ENCODE data around the gene GIGYF1. TPM values are rescaled to one million over a fixed set of nuclear protein-coding genes. Genes with fewer than 3 reads are reported as not detected.
"Not testable (repeated sequence)": the region's sequence is repeated elsewhere in the genome, so short reads cannot be mapped to it uniquely, and the experiment has no call there.

Gene GIGYF1
- total RNA-seq, 2 donors from 2014 or later = 70.3 to 71.5 TPM

GRCh38 chr7:100701089-100701488, 7.0 kb upstream of the GIGYF1 start:
- H3K9me3 ChIP-seq (ENCODE audit: control insufficient read depth, low read length, poor library complexity, severe bottlenecking); H3K27ac Mint-ChIP-seq; H3K4me3 Mint-ChIP-seq; H3K4me1 Mint-ChIP-seq; DNase-seq; H3K27me3 Mint-ChIP-seq; H3K36me3 Mint-ChIP-seq (ENCODE audit: low read depth); ATAC-seq: not testable (repeated sequence)

DNA sequence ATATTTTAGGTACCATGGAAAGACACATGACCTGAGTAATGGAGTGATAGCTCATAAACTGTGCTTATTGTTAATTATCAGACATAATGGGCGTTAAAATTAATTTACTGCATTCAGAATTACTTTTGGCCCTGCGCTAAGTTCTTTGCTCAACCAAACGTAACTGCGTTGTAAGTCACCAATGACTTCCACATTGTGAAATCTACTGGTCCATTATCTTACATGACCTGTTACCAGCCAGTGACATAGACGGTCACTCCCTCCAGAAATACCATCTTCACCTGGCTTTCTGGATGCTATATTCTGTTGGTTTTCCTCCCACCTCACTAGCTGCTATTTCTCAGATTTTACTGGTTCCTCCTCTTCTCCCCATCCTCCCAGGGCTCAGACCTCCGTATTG, 5.0 kb upstream of the GIGYF1 start:
- Mint-ChIP-seq H3K4me3 (no peak overlapping the region), H3K4me1 (peaks cover 5% of the 10 kb centered on the region), H3K36me3 (ENCODE audit: low read depth) (no peaks in the 10 kb centered on the region), H3K27ac (no peak overlapping the region), H3K27me3 (no peaks in the 10 kb centered on the region)
- no peak for DNase-seq
- H3K9me3 ChIP-seq (ENCODE audit: control insufficient read depth, low read length, poor library complexity, severe bottlenecking) = no peaks in the 10 kb centered on the region
- ATAC-seq = no peak

GRCh38 chr7:100696123-100696521, 2.1 kb upstream of the GIGYF1 start:
- ATAC-seq (no peak), DNase-seq (no peak)
- no peak overlapping the region for H3K27ac Mint-ChIP-seq
- no peaks in the 10 kb centered on the region for H3K36me3 Mint-ChIP-seq (ENCODE audit: low read depth)
- no peak overlapping the region for H3K4me3 Mint-ChIP-seq
- peaks cover 23% of the 10 kb centered on the region for H3K4me1 Mint-ChIP-seq
- no peaks in the 10 kb centered on the region for H3K27me3 Mint-ChIP-seq
- no peaks in the 10 kb centered on the region for H3K9me3 ChIP-seq (ENCODE audit: control insufficient read depth, low read length, poor library complexity, severe bottlenecking)

DNA sequence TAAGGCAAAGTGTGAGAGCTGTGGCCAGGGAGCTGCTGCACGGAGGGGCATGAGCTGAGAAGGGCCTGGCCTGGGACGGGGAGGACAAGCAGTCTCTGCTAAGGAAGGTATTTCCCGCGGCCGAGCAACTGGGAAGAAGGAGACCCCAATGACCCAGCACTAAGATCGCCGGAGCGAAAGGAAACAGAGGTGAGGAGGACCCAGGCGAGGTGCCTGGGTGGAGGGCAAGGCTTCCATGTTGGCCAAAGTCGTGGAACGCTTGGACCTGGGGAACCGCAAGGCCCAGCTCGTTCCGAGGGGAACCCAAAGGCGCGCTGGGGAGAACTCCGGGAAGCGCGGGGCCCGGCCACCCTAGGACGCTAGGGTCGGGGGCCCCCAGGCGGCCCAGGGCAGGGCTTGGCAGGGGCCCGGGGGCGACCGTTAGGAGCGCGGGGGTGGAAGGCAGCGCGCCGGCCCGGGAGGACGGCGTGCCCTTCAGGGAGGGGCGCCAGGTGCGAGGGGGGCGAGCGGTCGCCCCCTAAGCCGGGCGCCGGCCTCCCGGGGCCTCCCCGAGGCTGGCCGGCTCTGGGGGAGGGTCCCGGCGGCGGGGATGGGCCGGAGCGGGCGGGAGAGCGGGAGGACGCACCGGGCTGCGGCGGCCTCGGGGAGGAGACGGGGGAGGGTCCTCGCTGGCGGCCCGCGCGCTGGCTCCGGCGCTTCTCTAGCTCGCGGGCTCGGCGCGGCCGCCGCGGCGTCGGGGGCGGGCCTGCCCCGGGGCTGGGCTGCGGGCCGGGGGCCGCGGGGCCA, 545 bp downstream of the GIGYF1 start:
- Mint-ChIP-seq H3K27me3 (no peaks in the 10 kb centered on the region), H3K27ac (peak overlapping the region; percentile 95), H3K4me3 (peak overlapping the region; percentile 97), H3K36me3 (ENCODE audit: low read depth) (no peaks in the 10 kb centered on the region), H3K4me1 (peaks cover 31% of the 10 kb centered on the region)
- no peaks in the 10 kb centered on the region for H3K9me3 ChIP-seq (ENCODE audit: control insufficient read depth, low read length, poor library complexity, severe bottlenecking)
- ATAC-seq (peak; percentile 43), DNase-seq (no peak)

DNA sequence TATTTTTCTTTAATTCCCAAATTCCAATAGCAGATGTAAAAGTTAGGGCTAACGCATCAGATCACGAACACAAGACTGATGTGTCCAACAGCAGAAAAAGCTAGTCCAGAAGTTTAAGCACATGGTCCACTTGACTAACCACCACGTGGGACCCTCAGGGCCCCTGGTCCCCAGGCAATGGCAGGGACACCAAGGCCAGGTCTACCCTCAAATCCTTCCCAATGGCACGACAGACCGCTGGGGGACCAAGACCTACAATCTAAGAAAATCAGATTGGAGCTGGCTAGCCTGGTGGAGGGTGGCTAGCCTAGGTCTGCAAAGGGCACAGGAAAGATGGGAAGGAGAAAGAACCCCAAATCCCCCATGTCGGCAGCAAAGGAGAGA, 1.5 kb downstream of the GIGYF1 start:
- no peaks in the 10 kb centered on the region for H3K9me3 ChIP-seq (ENCODE audit: control insufficient read depth, low read length, poor library complexity, severe bottlenecking)
- ATAC-seq (no peak), DNase-seq (no peak)
- Mint-ChIP-seq H3K27me3 (no peaks in the 10 kb centered on the region), H3K4me3 (peak overlapping the region; percentile 97), H3K4me1 (peaks cover 31% of the 10 kb centered on the region), H3K27ac (peak overlapping the region; percentile 95), H3K36me3 (ENCODE audit: low read depth) (no peaks in the 10 kb centered on the region)

DNA sequence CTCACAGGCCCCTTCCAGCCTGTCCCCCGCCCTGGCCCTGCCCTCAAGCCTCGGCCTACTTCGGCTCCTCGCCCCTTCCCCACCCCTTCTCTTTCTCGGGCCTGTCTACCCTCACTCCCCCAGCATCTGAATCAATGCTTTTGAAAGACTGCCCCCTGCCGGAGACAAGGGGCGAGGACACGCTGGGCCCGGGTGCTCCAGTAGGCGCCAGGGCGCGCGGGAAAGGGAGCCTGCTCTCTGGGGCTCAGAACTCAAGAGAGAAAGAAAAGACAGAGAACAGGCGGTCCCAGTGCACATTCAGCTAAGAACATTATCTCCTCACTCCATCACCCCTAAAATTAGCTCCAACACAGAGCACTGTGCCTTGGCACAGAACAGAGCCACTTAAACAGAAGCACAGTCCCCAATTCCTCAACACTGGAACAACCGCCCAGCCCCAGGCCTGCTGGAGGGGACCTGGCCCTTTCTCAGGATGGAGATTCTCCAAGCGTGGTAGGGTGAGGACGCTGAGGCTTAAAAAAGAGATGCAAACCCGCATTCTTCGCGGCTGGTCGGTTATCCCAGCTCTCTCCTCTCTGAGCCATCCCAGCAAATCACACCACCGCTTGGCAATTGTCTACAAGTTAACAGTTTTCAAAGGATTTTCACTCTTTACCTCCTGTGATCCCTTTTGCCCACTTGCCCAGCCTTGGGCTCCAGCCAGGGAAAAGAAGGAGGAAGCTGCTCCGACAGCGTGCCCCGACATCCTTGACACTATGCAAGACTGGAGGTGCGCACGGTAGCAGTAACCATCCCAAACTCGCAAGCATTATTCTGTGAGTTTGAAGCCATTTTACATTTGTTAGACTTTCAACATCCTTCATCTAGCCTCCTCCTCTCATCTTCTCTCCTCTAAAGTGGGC, 2.1 kb downstream of the GIGYF1 start:
- H3K27me3 Mint-ChIP-seq = no peaks in the 10 kb centered on the region
- peak overlapping the region; percentile 97 for H3K4me3 Mint-ChIP-seq
- peaks cover 31% of the 10 kb centered on the region for H3K4me1 Mint-ChIP-seq
- DNase-seq (peak; percentile 64 to 81 (median 65)), ATAC-seq (peak; percentile 72)
- H3K36me3 Mint-ChIP-seq (ENCODE audit: low read depth) = no peaks in the 10 kb centered on the region
- H3K9me3 ChIP-seq (ENCODE audit: control insufficient read depth, low read length, poor library complexity, severe bottlenecking) = no peaks in the 10 kb centered on the region
- peak overlapping the region; percentile 95 for H3K27ac Mint-ChIP-seq

GRCh38 chr7:100689230-100690135, 4.6 kb downstream of the GIGYF1 start:
- Mint-ChIP-seq H3K4me1 (peaks cover 26% of the 10 kb centered on the region), H3K36me3 (ENCODE audit: low read depth) (no peaks in the 10 kb centered on the region), H3K27ac (peak overlapping the region; percentile 72), H3K27me3 (no peaks in the 10 kb centered on the region), H3K4me3 (no peak overlapping the region)
- ATAC-seq = no peak
- DNase-seq = no peak
- H3K9me3 ChIP-seq (ENCODE audit: control insufficient read depth, low read length, poor library complexity, severe bottlenecking) = no peaks in the 10 kb centered on the region

DNA sequence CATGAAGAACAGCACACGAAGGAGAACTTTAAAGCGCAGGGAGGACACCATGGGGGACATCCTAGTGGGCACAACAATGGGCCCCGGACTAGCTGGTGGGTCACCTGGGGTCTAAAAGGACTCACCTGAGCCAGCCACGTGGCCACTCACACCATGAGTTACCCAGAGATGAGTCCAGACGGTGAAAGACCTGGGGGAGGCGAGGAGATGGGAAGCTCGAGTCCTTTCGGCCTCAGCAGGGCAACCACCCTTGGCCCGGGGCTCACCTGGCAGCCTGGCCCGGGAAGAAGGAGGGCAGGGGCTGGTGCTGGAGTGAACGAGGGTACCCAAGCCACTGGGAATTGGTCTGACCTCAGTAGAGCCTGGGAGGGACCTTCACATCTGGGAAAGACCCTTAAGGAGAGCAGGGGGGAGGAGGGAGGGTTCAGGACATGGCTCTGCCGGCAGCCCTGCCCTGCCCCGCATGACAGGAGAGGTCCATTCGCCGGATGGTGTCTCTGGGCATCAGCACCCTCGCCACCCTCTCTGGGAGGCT, 5.7 kb downstream of the GIGYF1 start:
- Mint-ChIP-seq H3K4me3 (peak overlapping the region; percentile 43), H3K27ac (peak overlapping the region; percentile 72), H3K4me1 (peaks cover 26% of the 10 kb centered on the region), H3K27me3 (no peaks in the 10 kb centered on the region), H3K36me3 (ENCODE audit: low read depth) (no peaks in the 10 kb centered on the region)
- ATAC-seq (no peak), DNase-seq (no peak)
- H3K9me3 ChIP-seq (ENCODE audit: control insufficient read depth, low read length, poor library complexity, severe bottlenecking) = no peaks in the 10 kb centered on the region

DNA sequence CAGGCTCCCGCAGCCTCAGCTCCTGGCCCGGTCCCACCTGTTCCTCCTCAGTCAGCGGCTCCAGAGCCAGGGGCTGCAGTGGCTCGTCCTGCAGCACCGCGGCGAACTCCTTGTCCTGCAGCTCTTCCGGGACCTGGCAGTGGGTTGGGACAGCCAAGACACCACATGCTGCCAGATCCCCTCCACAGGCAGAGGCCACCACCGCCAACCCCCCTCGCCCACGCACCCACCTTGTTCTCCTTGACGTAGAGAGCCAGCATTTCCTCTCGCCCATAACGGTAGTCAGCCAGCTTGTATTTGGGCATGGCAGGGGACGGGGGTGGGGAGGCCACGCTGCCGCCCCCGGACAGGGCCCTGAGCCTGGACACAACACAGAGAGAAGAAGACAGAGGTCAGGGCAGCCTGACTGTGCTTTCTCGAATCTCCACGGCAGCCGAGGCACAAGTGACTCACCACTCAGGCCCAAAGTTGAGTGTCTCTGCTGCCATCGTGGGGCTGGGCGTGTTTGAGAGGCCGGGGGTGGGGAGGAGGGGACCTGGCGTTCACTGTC, 6.2 kb downstream of the GIGYF1 start:
- no peaks in the 10 kb centered on the region for H3K9me3 ChIP-seq (ENCODE audit: control insufficient read depth, low read length, poor library complexity, severe bottlenecking)
- Mint-ChIP-seq H3K4me3 (no peak overlapping the region), H3K4me1 (peaks cover 23% of the 10 kb centered on the region), H3K36me3 (ENCODE audit: low read depth) (no peaks in the 10 kb centered on the region), H3K27ac (no peak overlapping the region), H3K27me3 (no peaks in the 10 kb centered on the region)
- ATAC-seq (no peak), DNase-seq (no peak)

DNA sequence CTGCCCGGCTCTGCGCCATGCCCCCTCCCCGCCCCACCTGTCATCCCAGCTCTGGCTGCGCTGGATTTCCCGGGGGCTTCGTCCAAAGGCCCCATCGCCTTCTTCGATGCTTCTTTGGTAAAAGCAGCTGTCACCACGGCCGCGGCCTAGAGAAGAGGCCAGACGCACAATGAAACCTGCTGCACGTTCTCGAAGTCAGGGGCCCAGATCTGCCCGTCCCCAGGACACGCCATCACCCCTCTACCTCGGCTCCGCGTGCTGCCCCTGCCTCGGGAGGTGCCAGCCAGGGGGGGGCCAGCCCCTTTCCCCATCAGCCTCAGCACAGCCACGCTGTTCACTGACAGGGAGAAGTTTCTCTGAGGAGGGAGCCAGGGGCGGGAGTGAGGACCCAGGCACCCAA, 6.8 kb downstream of the GIGYF1 start:
- Mint-ChIP-seq H3K4me3 (no peak overlapping the region), H3K36me3 (ENCODE audit: low read depth) (no peaks in the 10 kb centered on the region), H3K27ac (no peak overlapping the region), H3K4me1 (peaks cover 17% of the 10 kb centered on the region), H3K27me3 (no peaks in the 10 kb centered on the region)
- no peak for DNase-seq
- ATAC-seq = no peak
- no peaks in the 10 kb centered on the region for H3K9me3 ChIP-seq (ENCODE audit: control insufficient read depth, low read length, poor library complexity, severe bottlenecking)

- Mint-ChIP-seq H3K4me1 (peaks cover 14% of the 10 kb centered on the region), H3K36me3 (ENCODE audit: low read depth) (no peaks in the 10 kb centered on the region), H3K4me3 (no peak overlapping the region), H3K27me3 (no peaks in the 10 kb centered on the region), H3K27ac (no peak overlapping the region)
- ATAC-seq = no peak
- no peak for DNase-seq
- H3K9me3 ChIP-seq (ENCODE audit: control insufficient read depth, low read length, poor library complexity, severe bottlenecking) = no peaks in the 10 kb centered on the region
Measured at GRCh38 chr7:100686822-100687211, 7.2 kb downstream of the GIGYF1 start.

- Mint-ChIP-seq H3K4me3 (no peak overlapping the region), H3K27me3 (no peaks in the 10 kb centered on the region), H3K4me1 (peaks cover 14% of the 10 kb centered on the region), H3K36me3 (ENCODE audit: low read depth) (no peaks in the 10 kb centered on the region), H3K27ac (no peak overlapping the region)
- DNase-seq (no peak), ATAC-seq (no peak)
- H3K9me3 ChIP-seq (ENCODE audit: control insufficient read depth, low read length, poor library complexity, severe bottlenecking) = no peaks in the 10 kb centered on the region
Measured at GRCh38 chr7:100686201-100686821, 7.7 kb downstream of the GIGYF1 start.

Data from T-helper 17 cell (primary cell).